WERI-Rb-1 (cell line): ENCODE measurements around the gene SUN1.

Experiments used
- DNase-seq: peaks from one replicate; pipeline ENCODE4 v3.0.0-alpha.2; 2020
- H3K27ac ChIP-seq: fragments of 250-450 bp; sonication (Bioruptor Pico); 2 replicates; pipeline ENCODE4 v1.5.1; 2020; ENCODE audit warnings: mild to moderate bottlenecking, moderate library complexity
- H3K27me3 ChIP-seq: fragments of 250-450 bp; sonication (Bioruptor Pico); 2 replicates; pipeline ENCODE4 v1.5.1; 2021; ENCODE audit warnings: mild to moderate bottlenecking, low read depth, moderate library complexity; ENCODE audit not compliant: insufficient read depth, severe bottlenecking
- H3K36me3 ChIP-seq: fragments of 250-450 bp; sonication (Bioruptor Pico); 2 replicates; pipeline ENCODE4 v1.5.1; 2020; ENCODE audit warnings: mild to moderate bottlenecking, moderate library complexity
- H3K4me3 ChIP-seq: 2 replicates; pipeline ENCODE4 v1.5.1; 2011; ENCODE audit warnings: low read depth, mild to moderate bottlenecking, control low read depth, low read length
- H3K9me3 ChIP-seq: fragments of 250-450 bp; sonication (Bioruptor Pico); 2 replicates; pipeline ENCODE4 v1.5.1; 2021; ENCODE audit warnings: mild to moderate bottlenecking, moderate library complexity; ENCODE audit not compliant: severe bottlenecking
- TF ChIP-seq, protein P1 (sequence below): IDR thresholded peaks from 2 replicates; pipeline ENCODE4 v1.5.1; 2011; ENCODE audit warnings: low read depth, mild to moderate bottlenecking, control low read depth, inconsistent platforms, low read length

The SUN1 gene

DNA sequence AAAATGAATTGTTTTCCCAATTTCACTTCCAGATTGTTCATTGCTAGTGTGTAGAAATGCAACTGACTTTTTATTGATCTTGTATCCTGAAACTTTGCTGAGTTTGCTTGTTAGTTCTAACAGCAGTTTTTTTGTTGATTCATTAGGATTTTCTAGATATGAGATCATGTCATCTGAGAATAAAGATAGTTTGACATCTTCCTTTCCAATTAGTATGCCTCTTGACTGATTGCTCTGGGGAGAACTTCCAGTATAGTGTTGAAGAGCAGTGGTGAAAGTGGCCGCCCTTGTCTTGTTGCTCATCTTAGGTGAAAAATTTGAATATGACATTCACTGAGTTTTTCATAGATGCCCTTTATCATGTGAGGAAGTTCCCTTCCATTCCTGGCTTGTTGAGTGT is 11.9 kb upstream of the SUN1 start:
- H3K4me3 ChIP-seq, result no peak overlapping the region
- TF ChIP-seq, protein P1, sequence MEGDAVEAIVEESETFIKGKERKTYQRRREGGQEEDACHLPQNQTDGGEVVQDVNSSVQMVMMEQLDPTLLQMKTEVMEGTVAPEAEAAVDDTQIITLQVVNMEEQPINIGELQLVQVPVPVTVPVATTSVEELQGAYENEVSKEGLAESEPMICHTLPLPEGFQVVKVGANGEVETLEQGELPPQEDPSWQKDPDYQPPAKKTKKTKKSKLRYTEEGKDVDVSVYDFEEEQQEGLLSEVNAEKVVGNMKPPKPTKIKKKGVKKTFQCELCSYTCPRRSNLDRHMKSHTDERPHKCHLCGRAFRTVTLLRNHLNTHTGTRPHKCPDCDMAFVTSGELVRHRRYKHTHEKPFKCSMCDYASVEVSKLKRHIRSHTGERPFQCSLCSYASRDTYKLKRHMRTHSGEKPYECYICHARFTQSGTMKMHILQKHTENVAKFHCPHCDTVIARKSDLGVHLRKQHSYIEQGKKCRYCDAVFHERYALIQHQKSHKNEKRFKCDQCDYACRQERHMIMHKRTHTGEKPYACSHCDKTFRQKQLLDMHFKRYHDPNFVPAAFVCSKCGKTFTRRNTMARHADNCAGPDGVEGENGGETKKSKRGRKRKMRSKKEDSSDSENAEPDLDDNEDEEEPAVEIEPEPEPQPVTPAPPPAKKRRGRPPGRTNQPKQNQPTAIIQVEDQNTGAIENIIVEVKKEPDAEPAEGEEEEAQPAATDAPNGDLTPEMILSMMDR, result no peak
- no peaks in the 10 kb centered on the region for H3K27me3 ChIP-seq
- peaks cover 34% of the 10 kb centered on the region for H3K36me3 ChIP-seq
- H3K9me3 ChIP-seq, result peaks cover 3% of the 10 kb centered on the region
- no peak overlapping the region for H3K27ac ChIP-seq
- no peak for DNase-seq

DNA sequence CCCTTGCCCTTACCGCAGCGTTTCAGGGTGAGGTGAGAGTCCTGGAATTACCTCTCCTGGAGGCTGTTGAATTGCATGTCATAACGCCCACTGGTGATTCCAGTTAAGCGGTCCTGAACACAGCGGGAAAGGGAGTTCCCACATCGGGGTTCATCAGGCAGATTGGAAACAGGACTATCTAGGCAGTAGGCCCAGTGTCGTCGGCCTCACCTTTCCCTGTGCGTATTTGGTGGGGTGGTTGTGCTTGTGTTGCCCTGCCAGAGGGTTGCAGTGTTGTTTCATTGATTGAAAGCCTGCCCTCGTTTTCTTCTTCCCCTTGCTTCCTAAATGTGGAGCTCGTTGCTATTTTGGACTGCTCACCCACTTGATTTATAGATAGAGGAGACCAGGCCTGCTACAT is 10.6 kb upstream of the SUN1 start:
- peaks cover 3% of the 10 kb centered on the region for H3K9me3 ChIP-seq
- TF ChIP-seq, protein P1, result no peak
- no peaks in the 10 kb centered on the region for H3K27me3 ChIP-seq
- peaks cover 34% of the 10 kb centered on the region for H3K36me3 ChIP-seq
- H3K4me3 ChIP-seq, result no peak overlapping the region
- no peak for DNase-seq
- H3K27ac ChIP-seq, result no peak overlapping the region

DNA sequence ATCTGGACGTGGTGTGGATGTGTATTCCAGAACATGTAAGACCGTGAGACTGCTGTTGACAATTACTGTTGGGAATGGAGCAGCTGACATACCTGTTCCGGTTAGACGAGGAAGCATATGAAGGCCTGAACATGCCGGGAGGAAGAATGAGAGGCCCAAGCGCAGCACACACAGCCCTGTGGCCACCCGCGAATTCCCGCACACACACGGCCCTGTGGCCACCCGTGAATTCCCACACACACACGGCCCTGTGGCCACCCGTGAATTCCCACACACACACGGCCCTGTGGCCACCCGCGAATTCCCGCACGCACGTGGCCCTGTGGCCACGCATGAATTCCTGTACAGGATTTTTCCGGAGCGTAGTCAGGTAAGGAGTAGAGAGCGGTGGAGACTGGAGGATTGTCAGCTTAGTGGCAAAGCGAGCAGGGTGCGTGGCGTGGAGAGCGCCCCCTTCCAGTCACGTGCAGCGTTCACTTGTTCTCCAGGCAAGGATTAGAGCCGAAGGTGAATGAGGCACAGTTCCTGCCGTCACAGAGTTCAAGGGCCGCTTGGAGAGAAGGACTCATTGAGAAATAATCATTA is 9.5 kb upstream of the SUN1 start:
- TF ChIP-seq, protein P1, result peak; percentile 68
- H3K27me3 ChIP-seq, result no peaks in the 10 kb centered on the region
- peak; percentile 48 for DNase-seq
- H3K36me3 ChIP-seq, result peaks cover 33% of the 10 kb centered on the region
- peaks cover 3% of the 10 kb centered on the region for H3K9me3 ChIP-seq
- H3K27ac ChIP-seq, result no peak overlapping the region
- H3K4me3 ChIP-seq, result no peak overlapping the region

DNA sequence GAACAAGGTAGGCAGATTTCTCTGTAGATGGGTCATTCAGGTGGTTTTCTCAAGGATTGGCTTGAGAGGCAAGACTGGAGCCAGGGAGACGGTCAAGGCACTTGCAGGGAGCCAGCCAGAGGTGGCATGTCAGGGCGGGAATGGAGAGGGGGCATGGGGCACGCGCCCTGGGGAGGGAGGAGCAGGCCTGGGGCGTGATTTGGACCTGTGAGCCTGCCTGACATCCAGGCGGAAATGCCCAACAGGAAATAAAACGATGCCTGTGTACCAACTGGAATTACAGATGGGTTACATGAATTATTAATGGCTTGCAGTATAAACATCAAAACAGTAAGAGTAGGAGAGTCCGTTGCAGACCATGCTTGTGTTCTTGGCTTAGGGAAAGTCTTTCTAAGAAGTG is 8.6 kb upstream of the SUN1 start:
- TF ChIP-seq, protein P1, result no peak
- Histone ChIP-seq H3K9me3 (no peaks in the 10 kb centered on the region), H3K27me3 (no peaks in the 10 kb centered on the region), H3K36me3 (peaks cover 28% of the 10 kb centered on the region), H3K27ac (no peak overlapping the region), H3K4me3 (no peak overlapping the region)
- DNase-seq, result no peak

DNA sequence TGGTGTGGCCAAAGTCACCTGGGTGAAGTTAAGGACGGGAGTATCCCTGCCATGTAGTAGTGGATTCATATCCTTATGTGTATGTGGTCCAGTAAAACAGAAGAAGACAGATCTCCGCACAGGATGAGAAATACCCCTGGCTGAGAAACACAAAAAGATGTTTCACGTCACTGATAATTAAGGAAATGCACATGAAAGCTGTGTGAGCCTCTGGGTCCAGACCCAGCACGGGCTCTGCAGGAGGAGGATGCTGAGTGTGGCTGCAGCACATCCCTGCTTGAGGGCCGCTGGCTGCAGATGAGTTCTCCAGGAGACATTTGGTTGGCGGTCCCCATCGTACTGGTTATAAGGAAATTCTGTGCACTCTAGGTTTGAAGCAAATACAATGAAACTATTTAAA is 8.2 kb upstream of the SUN1 start:
- H3K9me3 ChIP-seq, result no peaks in the 10 kb centered on the region
- TF ChIP-seq, protein P1, result no peak

DNA sequence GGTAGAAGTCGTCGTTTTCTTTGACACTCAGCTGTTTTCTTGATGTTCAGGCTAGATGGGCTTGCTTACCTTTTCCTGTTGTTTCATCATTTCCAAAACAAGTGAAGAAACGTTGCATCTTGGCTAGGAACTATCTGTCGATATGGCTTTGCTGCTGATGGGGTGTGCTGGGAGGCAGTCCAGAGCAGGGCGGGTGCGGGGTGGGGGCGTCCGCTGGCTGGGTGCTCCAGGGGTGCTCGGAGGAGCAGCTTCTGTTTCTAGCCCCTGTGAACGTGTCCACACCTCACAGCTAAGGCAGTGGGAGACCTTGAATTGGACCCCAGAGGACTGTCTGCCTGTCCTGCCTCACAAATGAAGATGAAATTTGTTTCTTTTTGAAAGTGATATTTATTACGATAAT is 7.6 kb upstream of the SUN1 start:
- no peaks in the 10 kb centered on the region for H3K27me3 ChIP-seq
- TF ChIP-seq, protein P1, result no peak
- no peaks in the 10 kb centered on the region for H3K9me3 ChIP-seq
- no peak for DNase-seq
- no peak overlapping the region for H3K27ac ChIP-seq
- no peak overlapping the region for H3K4me3 ChIP-seq
- H3K36me3 ChIP-seq, result peaks cover 26% of the 10 kb centered on the region

More for the DNA sequence above, 8.2 kb upstream of the SUN1 start:
- Histone ChIP-seq H3K36me3 (peaks cover 28% of the 10 kb centered on the region), H3K4me3 (no peak overlapping the region), H3K27me3 (no peaks in the 10 kb centered on the region), H3K27ac (no peak overlapping the region)
- no peak for DNase-seq
